ENCODE measurements around the gene CSPG4.
"Not testable (repeated sequence)": the region's sequence is repeated elsewhere in the genome, so short reads cannot be mapped to it uniquely, and the experiment has no call there.

Gene CSPG4

GRCh38 chr15:75714195-75714594, 1.5 kb upstream of the CSPG4 start:
- Histone ChIP-seq H3K4me1 (ENCODE audit: insufficient read depth, low read length, severe bottlenecking) (no peaks in the 10 kb centered on the region), H3K27me3 (ENCODE audit: insufficient read depth, low read length) (no peaks in the 10 kb centered on the region; the same call in 1 of the 2 replicates), H3F3A (ENCODE audit: insufficient read depth, low read length) (no peaks in the 10 kb centered on the region), H3K79me2 (ENCODE audit: insufficient read depth, low read length) (no peaks in the 10 kb centered on the region), H3K4me2 (ENCODE audit: low read length) (no peak overlapping the region), H3K36me3 (ENCODE audit: insufficient read depth, low read length) (no peaks in the 10 kb centered on the region), H3K9ac (ENCODE audit: low read length) (no peak overlapping the region), H3K9me3 (ENCODE audit: low read length) (no peaks in the 10 kb centered on the region), H3K4me3 (ENCODE audit: low read depth, low read length, poor library complexity, severe bottlenecking) (no peak overlapping the region), H4K20me1 (ENCODE audit: insufficient read depth, low read length) (no peaks in the 10 kb centered on the region), H3K9me2 (ENCODE audit: low read depth, low read length) (no peaks in the 10 kb centered on the region), H2AFZ (ENCODE audit: low read length) (no peak overlapping the region), H3K27ac (ENCODE audit: low read depth, low read length, poor library complexity, severe bottlenecking) (no peak overlapping the region)
- TF ChIP-seq EZH2 (IDR thresholded peaks at IDR 0.05; ENCODE audit: borderline replicate concordance, low read length), result no peak
- TF ChIP-seq, protein P1, sequence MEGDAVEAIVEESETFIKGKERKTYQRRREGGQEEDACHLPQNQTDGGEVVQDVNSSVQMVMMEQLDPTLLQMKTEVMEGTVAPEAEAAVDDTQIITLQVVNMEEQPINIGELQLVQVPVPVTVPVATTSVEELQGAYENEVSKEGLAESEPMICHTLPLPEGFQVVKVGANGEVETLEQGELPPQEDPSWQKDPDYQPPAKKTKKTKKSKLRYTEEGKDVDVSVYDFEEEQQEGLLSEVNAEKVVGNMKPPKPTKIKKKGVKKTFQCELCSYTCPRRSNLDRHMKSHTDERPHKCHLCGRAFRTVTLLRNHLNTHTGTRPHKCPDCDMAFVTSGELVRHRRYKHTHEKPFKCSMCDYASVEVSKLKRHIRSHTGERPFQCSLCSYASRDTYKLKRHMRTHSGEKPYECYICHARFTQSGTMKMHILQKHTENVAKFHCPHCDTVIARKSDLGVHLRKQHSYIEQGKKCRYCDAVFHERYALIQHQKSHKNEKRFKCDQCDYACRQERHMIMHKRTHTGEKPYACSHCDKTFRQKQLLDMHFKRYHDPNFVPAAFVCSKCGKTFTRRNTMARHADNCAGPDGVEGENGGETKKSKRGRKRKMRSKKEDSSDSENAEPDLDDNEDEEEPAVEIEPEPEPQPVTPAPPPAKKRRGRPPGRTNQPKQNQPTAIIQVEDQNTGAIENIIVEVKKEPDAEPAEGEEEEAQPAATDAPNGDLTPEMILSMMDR (IDR thresholded peaks at IDR 0.05; ENCODE audit: low read length), result no peak

- TF ChIP-seq, protein P1 (IDR thresholded peaks at IDR 0.05; ENCODE audit: low read length), result no peak
- no peak for TF ChIP-seq EZH2 (IDR thresholded peaks at IDR 0.05; ENCODE audit: borderline replicate concordance, low read length)
- Histone ChIP-seq H4K20me1 (ENCODE audit: insufficient read depth, low read length) (no peaks in the 10 kb centered on the region), H3K36me3 (ENCODE audit: insufficient read depth, low read length) (no peaks in the 10 kb centered on the region), H2AFZ (ENCODE audit: low read length) (no peak overlapping the region), H3K9me3 (ENCODE audit: low read length) (no peaks in the 10 kb centered on the region), H3K4me3 (ENCODE audit: low read depth, low read length, poor library complexity, severe bottlenecking) (no peak overlapping the region), H3F3A (ENCODE audit: insufficient read depth, low read length) (no peaks in the 10 kb centered on the region), H3K9ac (ENCODE audit: low read length) (no peak overlapping the region), H3K27ac (ENCODE audit: low read depth, low read length, poor library complexity, severe bottlenecking) (no peak overlapping the region), H3K9me2 (ENCODE audit: low read depth, low read length) (no peaks in the 10 kb centered on the region), H3K79me2 (ENCODE audit: insufficient read depth, low read length) (no peaks in the 10 kb centered on the region), H3K27me3 (ENCODE audit: insufficient read depth, low read length) (no peaks in the 10 kb centered on the region; the same call in 1 of the 2 replicates), H3K4me2 (ENCODE audit: low read length) (no peak overlapping the region), H3K4me1 (ENCODE audit: insufficient read depth, low read length, severe bottlenecking) (no peaks in the 10 kb centered on the region)
These were observed 769 bp upstream of the CSPG4 start for GRCh38 chr15:75713338-75713895.

- H3K27ac ChIP-seq (ENCODE audit: low read depth, low read length, poor library complexity, severe bottlenecking); H4K20me1 ChIP-seq (ENCODE audit: insufficient read depth, low read length); H3K9me2 ChIP-seq (ENCODE audit: low read depth, low read length); H3F3A ChIP-seq (ENCODE audit: insufficient read depth, low read length); H3K79me2 ChIP-seq (ENCODE audit: insufficient read depth, low read length); H3K9ac ChIP-seq (ENCODE audit: low read length); H3K9me3 ChIP-seq (ENCODE audit: low read length); H3K4me1 ChIP-seq (ENCODE audit: insufficient read depth, low read length, severe bottlenecking); H3K4me2 ChIP-seq (ENCODE audit: low read length); H3K36me3 ChIP-seq (ENCODE audit: insufficient read depth, low read length); H2AFZ ChIP-seq (ENCODE audit: low read length); H3K27me3 ChIP-seq (ENCODE audit: insufficient read depth, low read length); H3K4me3 ChIP-seq (ENCODE audit: low read depth, low read length, poor library complexity, severe bottlenecking): not testable (repeated sequence)
These were observed 1.2 kb downstream of the CSPG4 start for GRCh38 chr15:75711495-75711894.

GRCh38 chr15:75710874-75711273, 1.8 kb downstream of the CSPG4 start:
- H3K9me2 ChIP-seq (ENCODE audit: low read depth, low read length); H3K4me1 ChIP-seq (ENCODE audit: insufficient read depth, low read length, severe bottlenecking); H3K9ac ChIP-seq (ENCODE audit: low read length); H3K79me2 ChIP-seq (ENCODE audit: insufficient read depth, low read length); H3K27ac ChIP-seq (ENCODE audit: low read depth, low read length, poor library complexity, severe bottlenecking); H3K36me3 ChIP-seq (ENCODE audit: insufficient read depth, low read length); H4K20me1 ChIP-seq (ENCODE audit: insufficient read depth, low read length); H3K4me3 ChIP-seq (ENCODE audit: low read depth, low read length, poor library complexity, severe bottlenecking); H2AFZ ChIP-seq (ENCODE audit: low read length); H3F3A ChIP-seq (ENCODE audit: insufficient read depth, low read length); H3K9me3 ChIP-seq (ENCODE audit: low read length); H3K4me2 ChIP-seq (ENCODE audit: low read length); H3K27me3 ChIP-seq (ENCODE audit: insufficient read depth, low read length): not testable (repeated sequence)

GRCh38 chr15:75709458-75709857, 3.2 kb downstream of the CSPG4 start:
- not testable (repeated sequence) for H3K4me3 ChIP-seq (ENCODE audit: low read depth, low read length, poor library complexity, severe bottlenecking); H3K4me1 ChIP-seq (ENCODE audit: insufficient read depth, low read length, severe bottlenecking); H3K36me3 ChIP-seq (ENCODE audit: insufficient read depth, low read length); H3K9me3 ChIP-seq (ENCODE audit: low read length); H3K9ac ChIP-seq (ENCODE audit: low read length); H4K20me1 ChIP-seq (ENCODE audit: insufficient read depth, low read length); H3K9me2 ChIP-seq (ENCODE audit: low read depth, low read length); H3K27ac ChIP-seq (ENCODE audit: low read depth, low read length, poor library complexity, severe bottlenecking); H2AFZ ChIP-seq (ENCODE audit: low read length); H3F3A ChIP-seq (ENCODE audit: insufficient read depth, low read length); H3K27me3 ChIP-seq (ENCODE audit: insufficient read depth, low read length); H3K79me2 ChIP-seq (ENCODE audit: insufficient read depth, low read length); H3K4me2 ChIP-seq (ENCODE audit: low read length)

Data from OCI-LY1 (cell line).